K562 (cell line): ENCODE measurements around the gene TRIP12. TPM values are rescaled to one million over a fixed set of nuclear protein-coding genes. Genes with fewer than 3 reads are reported as not detected.

Source experiments
- ATAC-seq: fragments of 200-7000 bp; cut with Tn5 transposase; 3 replicates; pipeline ENCODE4 v1.9.1; 2020; ENCODE audit warnings: moderate library complexity
- BruUV-seq: library from RNA; stranded (reverse); fragments of 400-500 nt; replicated peaks from 2 replicates; lab custom pipeline; 2021; lab: Mats Ljungman, UMichigan
- CTCF ChIA-PET: fragments of 300-600 bp; formaldehyde crosslinking; extraction: SDS; loops from one replicate; lab custom pipeline; 2021; ENCODE audit warnings: low intra/inter-chr PET ratio; lab: Yijun Ruan, JAX
- POLR2A ChIA-PET: fragments of 300-600, 350-650 bp; sonication (Branson Sonifier 250); formaldehyde crosslinking; extraction: SDS; loops from one replicate; lab custom pipeline; 2021; ENCODE audit warnings: antibody characterized with exemption, inconsistent platforms; lab: Yijun Ruan, JAX
- DNase-seq, 4 experiments: peaks; one replicate each; pipeline versions ENCODE4 v3.0.0 to v3.0.0-alpha.2; 2011 to 2018; ENCODE audit warnings: low spot score in 3 of 4, mixed read lengths in 3 of 4; ENCODE audit errors: extremely low read depth in 1 of 4
- FAIRE-seq: peaks from 2 replicates; lab custom pipeline; 2011; peaks lifted over from hg19 to GRCh38; lab: Jason Lieb, UNC
- H2AFZ ChIP-seq: 2 replicates; pipeline ENCODE4 v1.6.0; 2011; ENCODE audit warnings: low read depth, low read length, control low read depth, inconsistent platforms
- H3K27ac ChIP-seq: fragments of 200-600 bp; 3 replicates; pipeline ENCODE4 v1.8.0; 2011; ENCODE audit warnings: low read depth, mild to moderate bottlenecking, control low read depth, inconsistent platforms, low read length, moderate library complexity, mixed read lengths; ENCODE audit errors: extremely low read depth
- H3K27me3 ChIP-seq, 2 experiments: fragments of 300-600 bp in 1 of 2; 2 replicates in 1 of 2; 3 replicates in 1 of 2; pipeline versions ENCODE4 v1.6.0 to v1.8.0; 2011; ENCODE audit warnings: inconsistent platforms in 2 of 2, low read length in 2 of 2, mild to moderate bottlenecking in 1 of 2, mixed read lengths in 1 of 2, moderate library complexity in 1 of 2; ENCODE audit not compliant: control insufficient read depth in 2 of 2, insufficient read depth in 2 of 2
- H3K36me3 ChIP-seq: fragments of 300-600 bp; 3 replicates; pipeline ENCODE4 v1.8.0; 2011; ENCODE audit warnings: mild to moderate bottlenecking, low read length, inconsistent platforms; ENCODE audit not compliant: control insufficient read depth, insufficient read depth
- H3K4me1 ChIP-seq, 2 experiments: fragments of 200-600 bp in 1 of 2; replicated peaks in 1 of 2; 2 replicates in 1 of 2; 3 replicates in 1 of 2; pipeline versions ENCODE4 v1.5.1 to v1.8.0; 2011; ENCODE audit warnings: inconsistent platforms in 2 of 2, low read length in 2 of 2, mild to moderate bottlenecking in 1 of 2, mixed read lengths in 1 of 2, moderate library complexity in 1 of 2; ENCODE audit not compliant: control insufficient read depth in 2 of 2, insufficient read depth in 2 of 2
- H3K4me2 ChIP-seq: 2 replicates; pipeline ENCODE4 v1.6.1; 2011; ENCODE audit warnings: low read length, control low read depth, inconsistent platforms, mixed read lengths; ENCODE audit not compliant: insufficient read depth
- H3K4me3 ChIP-seq: fragments of 200-600 bp; sonication (generic), shearing (Covaris generic); 2 replicates; pipeline ENCODE4 v1.5.1; 2016; ENCODE audit warnings: control low read depth, inconsistent platforms
- H3K79me2 ChIP-seq: fragments of 200-600 bp; 3 replicates; pipeline ENCODE4 v1.8.0; 2011; ENCODE audit warnings: low read length, inconsistent platforms; ENCODE audit not compliant: control insufficient read depth, insufficient read depth
- H3K9ac ChIP-seq, 2 experiments: 2 replicates each; pipeline versions ENCODE4 v1.6.0 to v1.6.1; 2011; ENCODE audit warnings: low read depth in 2 of 2, low read length in 2 of 2, control low read depth in 1 of 2, inconsistent platforms in 1 of 2, mild to moderate bottlenecking in 1 of 2, mixed read lengths in 1 of 2; ENCODE audit not compliant: insufficient read depth in 1 of 2
- H3K9me1 ChIP-seq: one replicate; pipeline ENCODE4 v1.6.0; 2011; ENCODE audit warnings: inconsistent platforms, mild to moderate bottlenecking, low read length, moderate library complexity; ENCODE audit not compliant: control insufficient read depth, insufficient read depth
- H3K9me3 ChIP-seq: replicated peaks from 2 replicates; pipeline ENCODE4 v1.5.1; 2011; ENCODE audit warnings: low read depth, low read length, inconsistent platforms; ENCODE audit not compliant: control insufficient read depth, insufficient read depth
- H4K20me1 ChIP-seq: replicated peaks from 2 replicates; pipeline ENCODE4 v1.6.1; 2011; ENCODE audit warnings: low read length, inconsistent platforms, mixed read lengths; ENCODE audit not compliant: control insufficient read depth, insufficient read depth
- CHCHD3 ChIP-seq: fragments of 250-450 bp; sonication (Bioruptor Pico); IDR thresholded peaks from 2 replicates; pipeline ENCODE4 v2.1.2; 2022; ENCODE audit warnings: mild to moderate bottlenecking
- FOSL1 ChIP-seq: fragments of 200-800 bp; sonication (Bioruptor generic); conservative IDR thresholded peaks from 2 replicates; pipeline ENCODE4 v1.6.1; 2016; ENCODE audit warnings: missing genetic modification characterization, missing compliant biosample characterization
- GATAD2A ChIP-seq: fragments of 450-650 bp; IDR thresholded peaks from 2 replicates; pipeline ENCODE4 v1.6.1; 2017
- HSF4 ChIP-seq: fragments of 250-450 bp; sonication (Bioruptor Pico); IDR thresholded peaks from 2 replicates; pipeline ENCODE4 v2.1.2; 2022; ENCODE audit warnings: mild to moderate bottlenecking, moderate library complexity, borderline replicate concordance
- NEUROD1 ChIP-seq: fragments of 150-350 bp; IDR thresholded peaks from 2 replicates; pipeline ENCODE4 v1.6.1; 2014; ENCODE audit warnings: borderline replicate concordance, low read length, low read depth; ENCODE audit not compliant: partially characterized antibody
- NFE2 ChIP-seq: IDR thresholded peaks from 2 replicates; pipeline ENCODE4 v1.6.1; 2014; ENCODE audit warnings: antibody characterized with exemption, low read depth
- RFX7 ChIP-seq: fragments of 250-450 bp; sonication (Bioruptor Pico); IDR thresholded peaks from 2 replicates; pipeline ENCODE4 v1.5.1; 2021; ENCODE audit warnings: mild to moderate bottlenecking
- SMARCB1 ChIP-seq: IDR thresholded peaks from 2 replicates; pipeline ENCODE4 v1.6.1; 2011; ENCODE audit warnings: improper control_type of control experiment, low read depth; ENCODE audit not compliant: insufficient read length
- TOE1 ChIP-seq, 2 experiments: fragments of 450-650 bp in 1 of 2; sonication (generic) in 1 of 2; formaldehyde crosslinking in 1 of 2; IDR thresholded peaks; 2 replicates each; pipeline versions ENCODE4 v1.7.1 to v1.8.0; 2016 to 2022; ENCODE audit warnings: borderline replicate concordance in 2 of 2, mild to moderate bottlenecking in 2 of 2, antibody characterized with exemption in 1 of 2, inconsistent platforms in 1 of 2, low read depth in 1 of 2, missing genetic modification reagents in 1 of 2, moderate library complexity in 1 of 2
- ZNF143 ChIP-seq: sonication (generic); formaldehyde crosslinking; IDR thresholded peaks from 2 replicates; pipeline ENCODE4 v1.9.0; 2022; ENCODE audit warnings: mild to moderate bottlenecking, missing genetic modification reagents
- ZNF184 ChIP-seq: sonication (generic); formaldehyde crosslinking; IDR thresholded peaks from 2 replicates; pipeline ENCODE4 v1.5.0; 2020; ENCODE audit warnings: missing genetic modification reagents
- ZNF785 ChIP-seq: fragments of 250-450 bp; sonication (Bioruptor Pico); IDR thresholded peaks from 2 replicates; pipeline ENCODE4 v1.4.0; 2020; ENCODE audit warnings: mild to moderate bottlenecking
- WGBS: fragments of 100-300 bp; shearing (Covaris generic); methylation state at CpG from one replicate; pipeline ENCODE4 v1.1.6; 2016; ENCODE audit warnings: low coverage, mixed read lengths; ENCODE audit not compliant: insufficient coverage; ENCODE audit errors: missing lambda C conversion rate; 5-methylcytosine and 5-hydroxymethylcytosine counted together
- in situ Hi-C: fragments of 300-500 bp; cut with MboI; formaldehyde crosslinking; loops from 4 replicates; pipeline ENCODE4 v1.15.0; 2018; ENCODE audit warnings: inconsistent platforms, mixed read lengths
- intact Hi-C: fragments of 100-400 bp; cut with micrococcal nuclease; formaldehyde crosslinking; loops from 2 replicates; pipeline ENCODE4 v1.14.2; 2022
- polyA plus RNA-seq, 8 experiments: library from polyadenylated mRNA; depleted of rRNA in 4 of 8; stranded (reverse) in 5 of 8; unstranded in 3 of 8; fragments of >200 nt; fragmentation: Nextera tagmentation in 2 of 8; fragmentation: Illumina TruSeq in 1 of 8; extraction: Ambion mirVana in 2 of 8; extraction: Trizol in 1 of 8; gene quantifications; 2 replicates each; pipeline versions ENCODE4 v1.2.1 to v1.2.3, GENCODE V29; 2011 to 2014; ENCODE audit warnings: inconsistent platforms in 1 of 8, missing spikeins in 1 of 8
- total RNA-seq, 7 experiments: library from RNA; depleted of rRNA in 6 of 7; stranded (reverse); fragments of >200 nt in 6 of 7; fragmentation: Illumina TruSeq in 2 of 7; extraction: Trizol in 2 of 7; gene quantifications; 2 replicates each; pipeline versions ENCODE4 v1.2.1 to v1.2.3, GENCODE V29; 2011 to 2021; ENCODE audit warnings: low replicate concordance in 1 of 7
- TF ChIP-seq, protein P1 (sequence below): fragments of 250-450 bp; sonication (Bioruptor Pico); IDR thresholded peaks from 2 replicates; pipeline ENCODE4 v1.4.0; 2020; ENCODE audit warnings: mild to moderate bottlenecking
- TF ChIP-seq, protein P2 (sequence below): sonication (generic); formaldehyde crosslinking; IDR thresholded peaks from 2 replicates; pipeline ENCODE4 v1.8.0; 2022; ENCODE audit warnings: missing genetic modification reagents, mild to moderate bottlenecking, moderate library complexity, borderline replicate concordance

Gene TRIP12
- total and polyA plus RNA-seq, 9 of the 15 experiments (the other 6 are each of a cell fraction or from before 2014, with no cell fraction given): 15.2 to 131 (median 80.1) TPM

DNA sequence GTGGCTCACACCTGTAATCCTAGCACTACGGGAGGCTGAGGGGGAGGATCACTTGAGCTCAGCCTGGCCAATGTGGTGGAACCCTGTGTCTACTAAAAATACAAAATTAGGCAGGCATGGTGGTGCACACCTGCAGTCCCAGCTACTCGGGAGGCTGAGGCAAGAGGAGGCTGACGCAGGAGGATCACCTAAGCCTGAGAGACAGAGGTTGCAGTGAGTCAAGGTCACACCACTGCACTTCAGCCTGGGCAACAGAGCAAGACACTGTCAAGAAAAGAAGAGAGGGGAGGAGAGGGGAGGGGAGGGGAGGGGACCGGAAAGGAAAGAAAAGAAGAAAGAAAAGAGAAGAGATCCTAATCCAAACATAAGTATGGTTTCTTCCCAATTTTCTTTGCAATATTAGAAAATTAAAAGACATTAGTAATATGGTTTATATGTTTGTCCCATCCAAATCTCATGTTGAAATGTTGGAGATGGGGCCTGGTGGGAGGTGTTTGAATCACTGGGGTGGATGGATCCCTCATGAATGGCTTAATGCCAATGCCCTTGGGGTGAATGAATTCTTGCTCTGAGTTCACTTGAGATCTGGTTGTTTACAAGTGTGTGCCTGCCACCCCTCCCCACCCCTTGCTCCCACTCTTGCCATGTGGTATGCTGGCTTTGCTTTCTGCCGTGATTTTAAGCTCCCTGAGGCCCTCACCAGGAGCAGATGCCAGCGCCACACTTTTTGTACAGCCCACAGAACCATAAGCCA is 50.7 kb downstream of the TRIP12 start:
- BruUV-seq: no TSS peak

More for the DNA sequence above, 50.7 kb downstream of the TRIP12 start:
- no peaks in the 10 kb centered on the region for H3K9me3 ChIP-seq
- FAIRE-seq: no peak
- DNase-seq: no peak
- no peaks in the 10 kb centered on the region; a peak in 1 of 5 replicates for H3K4me1 ChIP-seq
- no peaks in the 10 kb centered on the region for H3K9me1 ChIP-seq
- H3K9ac ChIP-seq: no peak overlapping the region
- H3K27ac ChIP-seq: no peak overlapping the region
- TF ChIP-seq ZNF143 (CRISPR knock-in tag): no peak
- TF ChIP-seq NFE2: no peak
- no peak for TF ChIP-seq TOE1 (IDR thresholded peaks at IDR 0.05; ENCODE audit: borderline replicate concordance)
- no peak for TF ChIP-seq TOE1 (CRISPR knock-in tag; IDR thresholded peaks at IDR 0.05; ENCODE audit: borderline replicate concordance, low read depth)
- TF ChIP-seq ZNF184: no peak
- no peak for TF ChIP-seq SMARCB1
- TF ChIP-seq GATAD2A: no peak
- TF ChIP-seq ZNF785 (CRISPR knock-in tag): no peak
- TF ChIP-seq, protein P1, sequence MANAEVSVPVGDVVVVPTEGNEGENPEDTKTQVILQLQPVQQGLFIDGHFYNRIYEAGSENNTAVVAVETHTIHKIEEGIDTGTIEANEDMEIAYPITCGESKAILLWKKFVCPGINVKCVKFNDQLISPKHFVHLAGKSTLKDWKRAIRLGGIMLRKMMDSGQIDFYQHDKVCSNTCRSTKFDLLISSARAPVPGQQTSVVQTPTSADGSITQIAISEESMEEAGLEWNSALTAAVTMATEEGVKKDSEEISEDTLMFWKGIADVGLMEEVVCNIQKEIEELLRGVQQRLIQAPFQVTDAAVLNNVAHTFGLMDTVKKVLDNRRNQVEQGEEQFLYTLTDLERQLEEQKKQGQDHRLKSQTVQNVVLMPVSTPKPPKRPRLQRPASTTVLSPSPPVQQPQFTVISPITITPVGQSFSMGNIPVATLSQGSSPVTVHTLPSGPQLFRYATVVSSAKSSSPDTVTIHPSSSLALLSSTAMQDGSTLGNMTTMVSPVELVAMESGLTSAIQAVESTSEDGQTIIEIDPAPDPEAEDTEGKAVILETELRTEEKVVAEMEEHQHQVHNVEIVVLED (CRISPR knock-in tag): no peak
- TF ChIP-seq HSF4 (CRISPR knock-in tag): no peak
- no peak for TF ChIP-seq CHCHD3 (CRISPR knock-in tag)
- no peak for TF ChIP-seq NEUROD1
- TF ChIP-seq, protein P2, sequence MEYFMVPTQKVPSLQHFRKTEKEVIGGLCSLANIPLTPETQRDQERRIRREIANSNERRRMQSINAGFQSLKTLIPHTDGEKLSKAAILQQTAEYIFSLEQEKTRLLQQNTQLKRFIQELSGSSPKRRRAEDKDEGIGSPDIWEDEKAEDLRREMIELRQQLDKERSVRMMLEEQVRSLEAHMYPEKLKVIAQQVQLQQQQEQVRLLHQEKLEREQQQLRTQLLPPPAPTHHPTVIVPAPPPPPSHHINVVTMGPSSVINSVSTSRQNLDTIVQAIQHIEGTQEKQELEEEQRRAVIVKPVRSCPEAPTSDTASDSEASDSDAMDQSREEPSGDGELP (CRISPR knock-in tag): no peak
- TF ChIP-seq FOSL1 (tag): no peak
- no peak for TF ChIP-seq RFX7
- H4K20me1 ChIP-seq: no peaks in the 10 kb centered on the region
- intact Hi-C loops: no loop called here
- H3K79me2 ChIP-seq: peaks cover 59% of the 10 kb centered on the region
- 95% methylated on average over 5 of the region's 6 CpGs for WGBS
- ChIA-PET CTCF (no interaction called here), POLR2A (no interaction called here)
- no peak overlapping the region for H3K4me2 ChIP-seq
- peaks cover 19% of the 10 kb centered on the region; the same call in 1 of the 3 replicates for H3K36me3 ChIP-seq
- no peak overlapping the region for H2AFZ ChIP-seq
- in situ Hi-C loops: no loop called here
- no peak overlapping the region for H3K4me3 ChIP-seq
- no peaks in the 10 kb centered on the region for H3K27me3 ChIP-seq
- no peak for ATAC-seq
